Gastrocnemius medialis (tissue), 4 donors: ENCODE measurements around the gene NME3. TPM values are rescaled to one million over a fixed set of nuclear protein-coding genes. Genes with fewer than 3 reads are reported as not detected.

Source experiments
- ATAC-seq, 2 donors: fragments of 150-250 bp; one replicate each; pipeline ENCODE4 v1.9.1; 2016
- DNase-seq, 2 donors: peaks; one replicate each; pipeline ENCODE4 v3.0.0-alpha.2; 2019
- H3K27ac ChIP-seq, 4 donors: fragments of 200-600 bp; sonication (generic); 1 replicate in 1 of 4; 2 replicates in 3 of 4; pipeline ENCODE4 v1.5.1; 2016 to 2018; ENCODE audit warnings: mild to moderate bottlenecking in 2 of 4, moderate library complexity in 1 of 4
- H3K27me3 ChIP-seq, 3 donors: fragments of 200-600 bp; sonication (generic) in 2 of 3; 1 replicate in 1 of 3; 2 replicates in 2 of 3; pipeline versions ENCODE4 v1.5.1 to v1.6.0; 2016 to 2019; ENCODE audit warnings: mild to moderate bottlenecking in 1 of 3, moderate library complexity in 1 of 3
- H3K36me3 ChIP-seq, 2 donors: fragments of 200-600 bp; sonication (generic) in 1 of 2; one replicate each; pipeline ENCODE4 v1.5.1; 2017 to 2018
- H3K4me1 ChIP-seq, 2 donors: fragments of 200-600 bp; sonication (generic) in 1 of 2; one replicate each; pipeline ENCODE4 v1.5.1; 2016 to 2017; ENCODE audit warnings: mild to moderate bottlenecking in 2 of 2
- H3K4me3 ChIP-seq, 4 donors: fragments of 200-600 bp; sonication (generic) in 3 of 4; 1 replicate in 1 of 4; 2 replicates in 3 of 4; pipeline ENCODE4 v1.5.1; 2016 to 2019; ENCODE audit warnings: mild to moderate bottlenecking in 2 of 4
- H3K9me3 ChIP-seq, 3 donors: fragments of 200-600 bp; sonication (generic) in 2 of 3; 1 replicate in 1 of 3; 2 replicates in 2 of 3; pipeline ENCODE4 v1.5.1; 2016 to 2019
- POLR2A ChIP-seq, 2 donors: fragments of 450-650 bp; IDR thresholded peaks; one replicate each; pipeline ENCODE4 v1.6.1; 2017; ENCODE audit warnings: antibody characterized with exemption in 2 of 2, mild to moderate bottlenecking in 2 of 2, moderate library complexity in 2 of 2
- in situ Hi-C, 4 donors: fragments of 200-750 bp; cut with MboI; loops; one replicate each; pipeline versions ENCODE4 v1.15.0 to v1.8.0; 2017; ENCODE audit warnings: low sequenced_read_pairs in 4 of 4
- intact Hi-C: fragments of 100-400 bp; cut with DNase I; formaldehyde crosslinking; loops from one replicate; pipeline ENCODE4 v1.15.1; 2023; ENCODE audit warnings: low total_unique reads
- total RNA-seq, 4 donors: library from RNA; depleted of rRNA; stranded (reverse); fragments of >200 nt; gene quantifications; one replicate each; pipeline versions ENCODE4 v1.1.0 to v1.2.3, GENCODE V29; 2016
- TF ChIP-seq, protein P1 (sequence below), 5 experiments: fragments of 450-650 bp in 3 of 5; fragments of 200-600 bp in 2 of 5; sonication (generic) in 2 of 5; IDR thresholded peaks in 4 of 5; conservative IDR thresholded peaks in 1 of 5; 1 replicate in 4 of 5; 2 replicates in 1 of 5; pipeline ENCODE4 v1.5.1; 2016 to 2019; ENCODE audit warnings: antibody characterized with exemption in 5 of 5, mild to moderate bottlenecking in 3 of 5, moderate library complexity in 3 of 5

NME3 gene
- total RNA-seq, 4 donors from 2014 or later: 18.1 to 41.4 (median 34.2) TPM

DNA sequence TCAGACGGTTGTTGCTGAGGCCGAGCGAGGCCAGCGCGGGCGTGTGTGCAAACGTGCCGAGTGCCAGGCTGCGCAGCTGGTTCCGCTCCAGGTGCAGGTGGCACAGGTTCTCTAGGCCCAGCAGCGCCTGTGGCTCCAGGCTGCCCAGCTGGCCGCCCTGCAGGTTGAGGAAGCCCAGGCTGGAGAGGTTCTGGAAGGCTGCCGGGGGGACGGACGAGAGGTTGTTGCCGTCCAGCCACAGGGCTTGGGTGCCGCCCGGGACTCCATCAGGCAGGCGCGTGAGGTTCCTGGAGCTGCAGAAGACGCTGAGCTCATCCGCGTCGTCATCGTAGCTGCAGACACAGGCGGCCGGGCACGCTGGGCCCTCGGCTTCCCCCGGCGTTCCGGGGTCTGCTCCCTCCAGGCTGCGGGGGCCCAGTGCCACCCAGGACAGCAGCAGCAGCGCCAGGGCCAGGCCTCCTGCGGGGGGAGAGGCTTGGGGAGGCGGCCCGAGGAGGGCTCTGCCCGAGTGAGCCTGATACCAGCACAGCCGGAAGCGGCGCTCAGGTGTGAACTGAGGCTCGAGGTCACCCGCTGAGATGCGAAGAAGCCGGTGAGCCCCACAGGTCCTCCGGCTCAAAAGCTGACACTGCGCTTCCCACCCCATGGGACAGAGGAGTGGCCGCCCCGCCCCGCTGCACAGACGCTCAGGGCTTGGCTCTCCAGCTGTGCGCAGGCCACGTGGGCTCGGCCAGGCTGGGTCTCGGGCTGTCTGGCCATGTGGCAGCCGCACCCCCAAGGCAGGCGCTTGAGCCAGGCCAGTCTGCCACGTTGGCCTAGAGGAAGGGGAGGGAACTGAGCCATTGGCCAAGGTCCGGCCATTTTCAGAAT, 20.8 kb upstream of the NME3 start:
- H3K36me3 ChIP-seq: peaks cover 0 to 26% of the 10 kb centered on the region in 2 donors
- in situ Hi-C loops: no loop called here

GRCh38 chr16:1791256-1791942, 20.1 kb upstream of the NME3 start:
- intact Hi-C loops (no loop called here), in situ Hi-C loops (no loop called here)
- H3K9me3 ChIP-seq: no peaks in the 10 kb centered on the region
- TF ChIP-seq POLR2A (IDR thresholded peaks at IDR 0.05): no peak
- TF ChIP-seq, protein P1, sequence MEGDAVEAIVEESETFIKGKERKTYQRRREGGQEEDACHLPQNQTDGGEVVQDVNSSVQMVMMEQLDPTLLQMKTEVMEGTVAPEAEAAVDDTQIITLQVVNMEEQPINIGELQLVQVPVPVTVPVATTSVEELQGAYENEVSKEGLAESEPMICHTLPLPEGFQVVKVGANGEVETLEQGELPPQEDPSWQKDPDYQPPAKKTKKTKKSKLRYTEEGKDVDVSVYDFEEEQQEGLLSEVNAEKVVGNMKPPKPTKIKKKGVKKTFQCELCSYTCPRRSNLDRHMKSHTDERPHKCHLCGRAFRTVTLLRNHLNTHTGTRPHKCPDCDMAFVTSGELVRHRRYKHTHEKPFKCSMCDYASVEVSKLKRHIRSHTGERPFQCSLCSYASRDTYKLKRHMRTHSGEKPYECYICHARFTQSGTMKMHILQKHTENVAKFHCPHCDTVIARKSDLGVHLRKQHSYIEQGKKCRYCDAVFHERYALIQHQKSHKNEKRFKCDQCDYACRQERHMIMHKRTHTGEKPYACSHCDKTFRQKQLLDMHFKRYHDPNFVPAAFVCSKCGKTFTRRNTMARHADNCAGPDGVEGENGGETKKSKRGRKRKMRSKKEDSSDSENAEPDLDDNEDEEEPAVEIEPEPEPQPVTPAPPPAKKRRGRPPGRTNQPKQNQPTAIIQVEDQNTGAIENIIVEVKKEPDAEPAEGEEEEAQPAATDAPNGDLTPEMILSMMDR (IDR thresholded peaks at IDR 0.05 in 4 of 5, conservative IDR thresholded peaks at IDR 0.05 in 1 of 5): no peak
- H3K36me3 ChIP-seq: peaks cover 0 to 34% of the 10 kb centered on the region in 2 donors
- no peak for ATAC-seq
- no peak overlapping the region for H3K27ac ChIP-seq
- H3K4me3 ChIP-seq: no peak overlapping the region
- peak in 1 of 2 donors; percentile 10 for DNase-seq
- no peaks in the 10 kb centered on the region for H3K4me1 ChIP-seq
- H3K27me3 ChIP-seq: no peaks in the 10 kb centered on the region

More for the DNA sequence above, 20.8 kb upstream of the NME3 start:
- intact Hi-C loops: no loop called here
- peak in 1 of 2 donors; percentile 8 for DNase-seq
- Histone ChIP-seq H3K4me1 (no peaks in the 10 kb centered on the region), H3K4me3 (no peak overlapping the region), H3K27me3 (no peaks in the 10 kb centered on the region), H3K9me3 (no peaks in the 10 kb centered on the region), H3K27ac (no peak overlapping the region)
- TF ChIP-seq POLR2A (IDR thresholded peaks at IDR 0.05): no peak
- TF ChIP-seq, protein P1 (IDR thresholded peaks at IDR 0.05 in 4 of 5, conservative IDR thresholded peaks at IDR 0.05 in 1 of 5): no peak
- no peak for ATAC-seq

DNA sequence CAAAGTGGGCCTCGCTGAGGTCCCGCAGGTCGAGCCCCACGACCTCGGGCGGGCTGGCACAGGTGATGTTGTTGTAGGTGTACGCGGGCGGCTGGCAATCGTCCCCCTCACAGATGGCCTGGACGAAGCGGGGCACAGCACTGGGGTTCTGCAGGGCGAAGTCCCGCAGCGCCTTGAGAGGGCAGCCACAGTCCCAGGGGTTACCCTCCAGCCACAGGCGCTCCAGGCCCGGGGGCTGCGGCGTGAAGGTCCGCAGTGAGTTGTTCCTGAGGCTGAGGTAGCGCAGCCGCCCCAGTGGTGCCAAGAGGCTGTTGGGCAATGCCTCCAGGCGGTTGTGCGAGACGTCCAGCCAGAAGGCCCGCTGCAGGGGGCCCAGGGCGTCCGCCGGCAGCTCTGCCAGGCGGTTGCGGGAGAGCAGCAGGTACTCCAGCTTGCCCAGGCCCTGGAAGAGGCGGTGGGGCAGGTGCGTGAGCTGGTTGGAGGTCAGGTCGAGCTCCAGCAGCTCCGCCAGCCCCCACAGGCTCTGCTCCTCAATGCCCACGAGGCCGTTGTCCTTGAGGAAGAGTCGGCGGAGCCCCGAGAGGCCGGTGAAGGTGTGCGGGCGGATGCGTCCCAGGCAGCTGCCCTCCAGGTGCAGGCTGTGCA, 19.4 kb upstream of the NME3 start:
- DNase-seq (peak in 1 of 2 donors; percentile 13), ATAC-seq (no peak)
- Histone ChIP-seq H3K36me3 (peaks cover 0 to 40% of the 10 kb centered on the region in 2 donors), H3K9me3 (no peaks in the 10 kb centered on the region), H3K4me3 (no peak overlapping the region), H3K27me3 (no peaks in the 10 kb centered on the region), H3K4me1 (no peaks in the 10 kb centered on the region), H3K27ac (no peak overlapping the region)
- no peak for TF ChIP-seq POLR2A (IDR thresholded peaks at IDR 0.05)
- TF ChIP-seq, protein P1 (IDR thresholded peaks at IDR 0.05 in 4 of 5, conservative IDR thresholded peaks at IDR 0.05 in 1 of 5): no peak
- intact Hi-C loops: no loop called here
- in situ Hi-C loops: no loop called here

- Histone ChIP-seq H3K36me3 (peaks cover 0 to 41% of the 10 kb centered on the region in 2 donors), H3K4me1 (peaks cover 0 to 3% of the 10 kb centered on the region in 2 donors), H3K9me3 (no peaks in the 10 kb centered on the region), H3K27ac (no peak overlapping the region), H3K27me3 (no peaks in the 10 kb centered on the region), H3K4me3 (no peak overlapping the region)
- in situ Hi-C loops: no loop called here
- TF ChIP-seq, protein P1 (IDR thresholded peaks at IDR 0.05 in 4 of 5, conservative IDR thresholded peaks at IDR 0.05 in 1 of 5): no peak
- no peak for TF ChIP-seq POLR2A (IDR thresholded peaks at IDR 0.05)
- intact Hi-C loops: no loop called here
- DNase-seq (no peak), ATAC-seq (no peak)
These were observed 18.9 kb upstream of the NME3 start for GRCh38 chr16:1790261-1790610.
